Neuronal stem cell (in vitro differentiated cells): ENCODE data around the gene ZFX.
"Not testable (repeated sequence)": the region's sequence is repeated elsewhere in the genome, so short reads cannot be mapped to it uniquely, and the experiment has no call there.

Experiments
- DNase-seq: peaks from one replicate; pipeline ENCODE4 v3.0.0-alpha.2; 2013; ENCODE audit warnings: low spot score
- H2AFZ ChIP-seq: one replicate; pipeline ENCODE4 v1.6.1; 2013; ENCODE audit warnings: mild to moderate bottlenecking, low read length, inconsistent platforms
- H2AK5ac ChIP-seq: 2 replicates; pipeline ENCODE4 v1.6.1; 2013; ENCODE audit warnings: low read depth, mild to moderate bottlenecking, inconsistent platforms, low read length, moderate library complexity, mixed read lengths
- H2BK120ac ChIP-seq: 2 replicates; pipeline ENCODE4 v1.6.1; 2013; ENCODE audit warnings: low read depth, mild to moderate bottlenecking, inconsistent platforms, low read length, moderate library complexity, mixed read lengths
- H2BK12ac ChIP-seq: one replicate; pipeline ENCODE4 v1.6.1; 2013; ENCODE audit warnings: low read length, inconsistent platforms
- H2BK15ac ChIP-seq: 2 replicates; pipeline ENCODE4 v1.6.1; 2013; ENCODE audit warnings: mild to moderate bottlenecking, low read length, inconsistent platforms, mixed read lengths
- H2BK5ac ChIP-seq: one replicate; pipeline ENCODE4 v1.6.1; 2013; ENCODE audit warnings: inconsistent platforms, mild to moderate bottlenecking, low read length, moderate library complexity
- H3K14ac ChIP-seq: one replicate; pipeline ENCODE4 v1.6.1; 2013; ENCODE audit warnings: low read length, inconsistent platforms
- H3K18ac ChIP-seq: 2 replicates; pipeline ENCODE4 v1.6.1; 2013; ENCODE audit warnings: low read length, inconsistent platforms
- H3K23ac ChIP-seq: 2 replicates; pipeline ENCODE4 v1.6.1; 2013; ENCODE audit warnings: low read depth, mild to moderate bottlenecking, mixed read lengths, low read length, inconsistent platforms; ENCODE audit not compliant: poor library complexity
- H3K27ac ChIP-seq: replicated peaks from 3 replicates; pipeline ENCODE4 v1.5.1; 2013; ENCODE audit warnings: low read length, inconsistent platforms
- H3K27me3 ChIP-seq, 3 experiments: 2 replicates each; pipeline ENCODE4 v1.6.1; 2013; ENCODE audit warnings: low read length in 3 of 3, mild to moderate bottlenecking in 2 of 3, inconsistent platforms in 1 of 3, low read depth in 1 of 3, mixed read lengths in 1 of 3, moderate library complexity in 1 of 3; ENCODE audit not compliant: control insufficient read depth in 3 of 3, insufficient read depth in 3 of 3
- H3K36me3 ChIP-seq, 2 donors: replicated peaks in 1 of 2; 2 replicates each; pipeline ENCODE4 v1.6.1; 2013; ENCODE audit warnings: low read length in 2 of 2; ENCODE audit not compliant: control insufficient read depth in 2 of 2, insufficient read depth in 2 of 2
- H3K4ac ChIP-seq: 2 replicates; pipeline ENCODE4 v1.6.1; 2013; ENCODE audit warnings: inconsistent platforms, mild to moderate bottlenecking, low read length, moderate library complexity
- H3K4me1 ChIP-seq, 2 donors: 1 replicate in 1 of 2; 2 replicates in 1 of 2; pipeline ENCODE4 v1.6.1; 2013; ENCODE audit warnings: low read length in 2 of 2, low read depth in 1 of 2; ENCODE audit not compliant: control insufficient read depth in 2 of 2, insufficient read depth in 1 of 2
- H3K4me2 ChIP-seq: one replicate; pipeline ENCODE4 v1.6.1; 2013; ENCODE audit warnings: mild to moderate bottlenecking, low read length, inconsistent platforms; ENCODE audit not compliant: insufficient read depth, poor library complexity, severe bottlenecking
- H3K4me3 ChIP-seq, 2 donors: 2 replicates each; pipeline ENCODE4 v1.5.1; 2013; ENCODE audit warnings: low read length in 2 of 2, mild to moderate bottlenecking in 2 of 2, inconsistent platforms in 1 of 2, moderate library complexity in 1 of 2
- H3K79me1 ChIP-seq: one replicate; pipeline ENCODE4 v1.6.1; 2013; ENCODE audit warnings: low read depth, mild to moderate bottlenecking, inconsistent platforms, low read length, moderate library complexity
- H3K9ac ChIP-seq: one replicate; pipeline ENCODE4 v1.6.1; 2013; ENCODE audit warnings: mild to moderate bottlenecking, low read depth, low read length, inconsistent platforms; ENCODE audit not compliant: poor library complexity
- H3K9me3 ChIP-seq, 2 donors: replicated peaks in 1 of 2; 2 replicates each; pipeline versions ENCODE3 to v1.6.1; 2013; ENCODE audit warnings: low read length in 2 of 2, mild to moderate bottlenecking in 2 of 2, inconsistent platforms in 1 of 2, low read depth in 1 of 2, mixed read lengths in 1 of 2, moderate library complexity in 1 of 2; ENCODE audit not compliant: control insufficient read depth in 2 of 2, insufficient read depth in 1 of 2
- H4K8ac ChIP-seq: one replicate; pipeline ENCODE4 v1.6.1; 2013; ENCODE audit warnings: low read depth, mild to moderate bottlenecking, inconsistent platforms, low read length, moderate library complexity
- H4K91ac ChIP-seq: one replicate; pipeline ENCODE4 v1.6.1; 2013; ENCODE audit warnings: low read length, low read depth, mild to moderate bottlenecking, inconsistent platforms; ENCODE audit not compliant: poor library complexity
- WGBS, 2 donors: extraction: QIAGEN DNeasy Blood & Tissue Kit; methylation state at CpG; one replicate each; pipeline ENCODE4 v1.1.7; 2013; ENCODE audit warnings: missing lambda C conversion rate in 2 of 2, mixed read lengths in 1 of 2; ENCODE audit not compliant: insufficient read length in 2 of 2, insufficient replicate concordance in 1 of 2; ENCODE audit errors: extremely low coverage in 2 of 2; 5-methylcytosine and 5-hydroxymethylcytosine counted together

Gene ZFX

GRCh38 chrX:24155747-24156146, 6.2 kb downstream of the ZFX start:
- not testable (repeated sequence) for H3K9ac ChIP-seq, H2BK5ac ChIP-seq, H3K27me3 ChIP-seq, H3K4me3 ChIP-seq, H3K18ac ChIP-seq, H3K79me1 ChIP-seq, H4K91ac ChIP-seq, H3K23ac ChIP-seq, H4K8ac ChIP-seq, H3K14ac ChIP-seq, H3K4me2 ChIP-seq, DNase-seq, H3K9me3 ChIP-seq, H2BK15ac ChIP-seq, H2BK12ac ChIP-seq, H3K27ac ChIP-seq, H2AK5ac ChIP-seq, H2AFZ ChIP-seq, H3K4ac ChIP-seq, H3K4me1 ChIP-seq, H2BK120ac ChIP-seq
- no CpG with 5 or more reads among the region's 7 CpGs for WGBS, 2 donors
- peaks cover 0 to 54% of the 10 kb centered on the region in 2 donors for H3K36me3 ChIP-seq

DNA sequence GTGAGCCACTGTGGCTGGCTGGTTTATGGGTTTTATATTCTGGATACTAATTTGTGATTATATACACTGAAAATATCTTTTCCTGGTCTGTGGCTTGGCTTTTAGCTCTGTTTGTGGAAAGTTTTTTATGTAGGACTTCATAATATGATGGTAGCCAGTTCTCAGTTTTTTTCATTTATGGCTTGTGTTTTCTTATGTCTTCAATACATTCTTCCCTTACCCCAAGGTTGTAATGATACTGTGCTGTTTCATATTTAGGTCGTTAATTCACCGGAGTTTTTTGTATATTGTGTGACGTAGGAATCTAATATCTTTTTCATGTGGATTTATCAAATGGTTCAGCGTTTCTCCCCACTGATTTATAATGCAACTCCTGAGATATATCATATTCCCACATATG, 6.6 kb downstream of the ZFX start:
- H3K23ac ChIP-seq = no peak overlapping the region
- H3K9me3 ChIP-seq = no peaks in the 10 kb centered on the region
- H2BK5ac ChIP-seq = no peak overlapping the region
- no peak overlapping the region for H4K91ac ChIP-seq
- H3K36me3 ChIP-seq = peaks cover 0 to 58% of the 10 kb centered on the region in 2 donors
- no peak overlapping the region for H3K27ac ChIP-seq
- H3K9ac ChIP-seq = no peak overlapping the region
- no peaks in the 10 kb centered on the region for H3K79me1 ChIP-seq
- no CpG with 5 or more reads among the region's 4 CpGs for WGBS, 2 donors
- H3K4me3 ChIP-seq = no peak overlapping the region
- no peak overlapping the region for H2BK12ac ChIP-seq
- no peak overlapping the region for H3K4me2 ChIP-seq
- H3K4me1 ChIP-seq = peaks cover 0 to 5% of the 10 kb centered on the region in 2 donors
- H4K8ac ChIP-seq = no peak overlapping the region
- H3K18ac ChIP-seq = no peak overlapping the region
- H3K4ac ChIP-seq = no peak overlapping the region
- no peak overlapping the region for H3K14ac ChIP-seq
- no peak overlapping the region for H2AFZ ChIP-seq
- H2BK120ac ChIP-seq = no peak overlapping the region
- no peak overlapping the region for H2BK15ac ChIP-seq
- H2AK5ac ChIP-seq = no peak overlapping the region
- no peaks in the 10 kb centered on the region for H3K27me3 ChIP-seq
- DNase-seq = no peak

DNA sequence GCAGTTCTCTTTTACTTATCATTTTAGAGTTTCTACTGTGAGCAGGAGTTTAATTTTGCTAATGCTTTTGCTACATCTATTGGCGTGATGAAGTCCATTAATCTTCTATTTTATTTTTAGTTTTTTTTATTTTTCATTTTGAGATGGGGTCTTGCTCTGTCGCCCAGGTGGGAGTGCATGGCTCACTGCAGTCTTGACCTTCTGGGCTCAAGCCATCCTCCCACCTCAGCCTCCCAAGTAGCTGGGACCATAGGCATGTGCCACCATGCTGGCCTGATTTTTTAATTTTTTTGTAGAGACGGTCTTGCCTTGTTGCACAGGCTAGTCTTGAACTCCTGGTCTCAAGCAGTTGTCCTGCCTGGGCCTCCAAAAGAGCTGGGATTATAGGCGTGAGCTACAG, 9.4 kb downstream of the ZFX start:
- Histone ChIP-seq H2BK12ac (no peak overlapping the region), H3K4me3 (no peak overlapping the region), H3K79me1 (no peaks in the 10 kb centered on the region), H3K4ac (no peak overlapping the region), H3K4me1 (no peaks in the 10 kb centered on the region), H4K8ac (no peak overlapping the region), H2BK5ac (no peak overlapping the region), H2AK5ac (no peak overlapping the region), H3K14ac (no peak overlapping the region), H3K9ac (no peak overlapping the region), H3K18ac (no peak overlapping the region), H3K4me2 (no peak overlapping the region), H3K23ac (no peak overlapping the region), H2BK120ac (no peak overlapping the region), H3K27me3 (no peaks in the 10 kb centered on the region), H3K36me3 (peaks cover 0 to 51% of the 10 kb centered on the region in 2 donors), H3K27ac (no peak overlapping the region), H3K9me3 (no peaks in the 10 kb centered on the region), H2AFZ (no peak overlapping the region), H4K91ac (no peak overlapping the region), H2BK15ac (no peak overlapping the region)
- DNase-seq = no peak
- no CpG with 5 or more reads among the region's 4 CpGs for WGBS, 2 donors

- Histone ChIP-seq H3K14ac (no peak overlapping the region), H3K9me3 (no peaks in the 10 kb centered on the region), H3K23ac (no peak overlapping the region), H3K9ac (no peak overlapping the region), H3K18ac (no peak overlapping the region), H4K91ac (no peak overlapping the region), H3K4me2 (no peak overlapping the region), H3K27me3 (no peaks in the 10 kb centered on the region), H3K4ac (no peak overlapping the region), H3K4me1 (no peaks in the 10 kb centered on the region), H3K4me3 (no peak overlapping the region), H2AK5ac (no peak overlapping the region), H3K27ac (no peak overlapping the region), H2AFZ (no peak overlapping the region), H4K8ac (no peak overlapping the region), H2BK12ac (no peak overlapping the region), H2BK5ac (no peak overlapping the region), H3K79me1 (peaks cover 2% of the 10 kb centered on the region), H3K36me3 (peaks cover 0 to 51% of the 10 kb centered on the region in 2 donors), H2BK15ac (no peak overlapping the region), H2BK120ac (no peak overlapping the region)
- no peak for DNase-seq
- WGBS, 2 donors = no CpG with 5 or more reads among the region's 2 CpGs
Observed at GRCh38 chrX:24166078-24166477, 16.5 kb downstream of the ZFX start.
